GM12891 (cell line): ENCODE measurements around the gene CDH23.

Source experiments
- POLR2A ChIP-seq: IDR thresholded peaks from 2 replicates; pipeline ENCODE4 v1.6.1; 2011; ENCODE audit warnings: low read depth, low read length, control low read depth
- SPI1 ChIP-seq: IDR thresholded peaks from 2 replicates; pipeline ENCODE4 v1.6.1; 2011; ENCODE audit warnings: low read depth, low read length, control low read depth

DNA sequence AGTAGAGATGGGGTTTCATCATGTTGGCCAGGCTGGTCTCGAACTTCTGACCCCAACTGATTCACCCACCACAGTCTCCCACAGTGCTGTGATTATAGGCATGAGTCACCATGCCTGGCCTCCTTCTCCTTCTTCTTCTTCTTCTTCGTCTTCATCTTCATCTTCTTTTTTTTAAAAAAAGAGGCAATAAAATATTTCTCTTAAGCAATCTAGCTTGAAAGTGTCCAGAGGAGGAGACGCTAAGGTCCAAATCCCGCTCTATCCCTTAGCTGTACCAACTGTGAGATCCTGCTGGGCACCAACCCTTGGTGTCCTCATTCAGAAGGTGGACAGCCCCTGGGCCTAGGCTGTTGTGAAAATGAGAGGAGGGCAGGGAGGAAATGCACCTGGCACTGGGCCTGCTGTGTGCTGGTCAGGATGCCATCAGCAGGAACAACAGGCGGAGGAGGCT, 468.2 kb downstream of the CDH23 start:
- no peak for TF ChIP-seq POLR2A
- no peak for TF ChIP-seq SPI1
